ENCODE data around the gene PALLD. TPM values are rescaled to one million over a fixed set of nuclear protein-coding genes. Genes with fewer than 3 reads are reported as not detected.

The PALLD gene
- total RNA-seq, 1 donor from 2014 or later: 16.4 TPM

GRCh38 chr4:168815379-168816345 lies 318.8 kb downstream of the PALLD start:
- Mint-ChIP-seq H3K27ac (ENCODE audit: unreplicated experiment) (peak overlapping the region; percentile 77), H3K36me3 (ENCODE audit: low read depth, unreplicated experiment) (no peaks in the 10 kb centered on the region), H3K4me1 (ENCODE audit: unreplicated experiment) (peaks cover 25% of the 10 kb centered on the region), H3K4me3 (ENCODE audit: unreplicated experiment) (no peak overlapping the region), H3K9me3 (ENCODE audit: unreplicated experiment) (no peaks in the 10 kb centered on the region), H3K27me3 (ENCODE audit: unreplicated experiment) (peaks cover 5% of the 10 kb centered on the region)
- DNase-seq (ENCODE audit: low spot score): no peak
- no peak for TF ChIP-seq CTCF (IDR thresholded peaks at IDR 0.05; ENCODE audit: unreplicated experiment)

GRCh38 chr4:168817370-168817769 lies 320.5 kb downstream of the PALLD start:
- no peak overlapping the region for H3K4me3 Mint-ChIP-seq (ENCODE audit: unreplicated experiment)
- no peaks in the 10 kb centered on the region for H3K36me3 Mint-ChIP-seq (ENCODE audit: low read depth, unreplicated experiment)
- peaks cover 17% of the 10 kb centered on the region for H3K4me1 Mint-ChIP-seq (ENCODE audit: unreplicated experiment)
- no peaks in the 10 kb centered on the region for H3K9me3 Mint-ChIP-seq (ENCODE audit: unreplicated experiment)
- peaks cover 5% of the 10 kb centered on the region for H3K27me3 Mint-ChIP-seq (ENCODE audit: unreplicated experiment)
- no peak for TF ChIP-seq CTCF (IDR thresholded peaks at IDR 0.05; ENCODE audit: unreplicated experiment)
- no peak for DNase-seq (ENCODE audit: low spot score)
- H3K27ac Mint-ChIP-seq (ENCODE audit: unreplicated experiment): no peak overlapping the region

GRCh38 chr4:168822481-168822880 lies 325.6 kb downstream of the PALLD start:
- Mint-ChIP-seq H3K4me1 (ENCODE audit: unreplicated experiment) (peaks cover under 1% of the 10 kb centered on the region), H3K27me3 (ENCODE audit: unreplicated experiment) (no peaks in the 10 kb centered on the region), H3K4me3 (ENCODE audit: unreplicated experiment) (no peak overlapping the region), H3K27ac (ENCODE audit: unreplicated experiment) (no peak overlapping the region), H3K9me3 (ENCODE audit: unreplicated experiment) (no peaks in the 10 kb centered on the region), H3K36me3 (ENCODE audit: low read depth, unreplicated experiment) (no peaks in the 10 kb centered on the region)
- no peak for DNase-seq (ENCODE audit: low spot score)
- no peak for TF ChIP-seq CTCF (IDR thresholded peaks at IDR 0.05; ENCODE audit: unreplicated experiment)

GRCh38 chr4:168825975-168826374 lies 329.1 kb downstream of the PALLD start:
- DNase-seq (ENCODE audit: low spot score): no peak
- H3K27me3 Mint-ChIP-seq (ENCODE audit: unreplicated experiment): no peaks in the 10 kb centered on the region
- TF ChIP-seq CTCF (IDR thresholded peaks at IDR 0.05; ENCODE audit: unreplicated experiment): no peak
- no peaks in the 10 kb centered on the region for H3K4me1 Mint-ChIP-seq (ENCODE audit: unreplicated experiment)
- no peaks in the 10 kb centered on the region for H3K36me3 Mint-ChIP-seq (ENCODE audit: low read depth, unreplicated experiment)
- no peaks in the 10 kb centered on the region for H3K9me3 Mint-ChIP-seq (ENCODE audit: unreplicated experiment)
- H3K27ac Mint-ChIP-seq (ENCODE audit: unreplicated experiment): no peak overlapping the region
- no peak overlapping the region for H3K4me3 Mint-ChIP-seq (ENCODE audit: unreplicated experiment)

GRCh38 chr4:168826620-168827019 lies 329.8 kb downstream of the PALLD start:
- peaks cover 3% of the 10 kb centered on the region for H3K27me3 Mint-ChIP-seq (ENCODE audit: unreplicated experiment)
- TF ChIP-seq CTCF (IDR thresholded peaks at IDR 0.05; ENCODE audit: unreplicated experiment): no peak
- H3K9me3 Mint-ChIP-seq (ENCODE audit: unreplicated experiment): no peaks in the 10 kb centered on the region
- H3K4me1 Mint-ChIP-seq (ENCODE audit: unreplicated experiment): peaks cover 4% of the 10 kb centered on the region
- H3K27ac Mint-ChIP-seq (ENCODE audit: unreplicated experiment): no peak overlapping the region
- H3K36me3 Mint-ChIP-seq (ENCODE audit: low read depth, unreplicated experiment): no peaks in the 10 kb centered on the region
- H3K4me3 Mint-ChIP-seq (ENCODE audit: unreplicated experiment): no peak overlapping the region
- DNase-seq (ENCODE audit: low spot score): no peak
